CD4-positive, alpha-beta T cell (primary cell): ENCODE results near the gene WDFY3. TPM values are rescaled to one million over a fixed set of nuclear protein-coding genes. Genes with fewer than 3 reads are reported as not detected.

Experiments
- ATAC-seq: fragments of 200-7000 bp; cut with Tn5 transposase; one replicate; pipeline ENCODE4 v1.10.0; 2022; ENCODE audit warnings: mild to moderate bottlenecking; ENCODE audit not compliant: poor library complexity
- CTCF ChIA-PET: fragments of 350-600 bp; sonication (Branson Sonifier 250); formaldehyde crosslinking; loops from one replicate; lab custom pipeline; 2021; ENCODE audit warnings: antibody characterized with exemption, inconsistent platforms; lab: Charles Lee
- POLR2A ChIA-PET: fragments of 350-600 bp; sonication (Branson Sonifier 250); formaldehyde crosslinking; loops from one replicate; lab custom pipeline; 2021; ENCODE audit warnings: antibody characterized with exemption, inconsistent platforms; lab: Charles Lee
- DNase-seq, 14 experiments: peaks; one replicate each; pipeline ENCODE4 v3.0.0-alpha.2; 2013 to 2020; ENCODE audit warnings: mixed read lengths in 2 of 14
- H3K27ac ChIP-seq, 2 donors: one replicate each; pipeline versions ENCODE4 v1.5.1 to v1.7.0; 2013; ENCODE audit warnings: low read length in 2 of 2, low read depth in 1 of 2, mild to moderate bottlenecking in 1 of 2
- H3K27me3 ChIP-seq, 2 experiments: 1 replicate in 1 of 2; 2 replicates in 1 of 2; pipeline versions ENCODE4 v1.6.1 to v1.7.0; 2013; ENCODE audit warnings: low read length in 2 of 2, control low read depth in 1 of 2, mild to moderate bottlenecking in 1 of 2, moderate library complexity in 1 of 2; ENCODE audit not compliant: insufficient read depth in 2 of 2, control insufficient read depth in 1 of 2
- H3K36me3 ChIP-seq: one replicate; pipeline ENCODE4 v1.6.1; 2013; ENCODE audit warnings: low read length, control low read depth; ENCODE audit not compliant: insufficient read depth
- H3K4me1 ChIP-seq: one replicate; pipeline ENCODE4 v1.6.1; 2013; ENCODE audit warnings: low read length, control low read depth; ENCODE audit not compliant: insufficient read depth
- H3K4me3 ChIP-seq: one replicate; pipeline ENCODE4 v1.5.1; 2013; ENCODE audit warnings: mild to moderate bottlenecking, low read length, moderate library complexity
- H3K9me3 ChIP-seq, 2 experiments: 1 replicate in 1 of 2; 2 replicates in 1 of 2; pipeline versions ENCODE4 v1.6.1 to v1.7.0; 2013; ENCODE audit warnings: low read length in 2 of 2, mild to moderate bottlenecking in 2 of 2, control low read depth in 1 of 2, moderate library complexity in 1 of 2; ENCODE audit not compliant: control insufficient read depth in 1 of 2, insufficient read depth in 1 of 2
- H3K27ac Mint-ChIP-seq: one replicate; pipeline ENCODE4 v1.8.0; 2020; ENCODE audit warnings: mixed read lengths
- H3K27me3 Mint-ChIP-seq: one replicate; pipeline ENCODE4 v1.8.0; 2021; ENCODE audit warnings: mixed read lengths
- H3K36me3 Mint-ChIP-seq: one replicate; pipeline ENCODE4 v1.8.0; 2021; ENCODE audit warnings: low read depth, mixed read lengths
- H3K4me1 Mint-ChIP-seq: one replicate; pipeline ENCODE4 v1.8.0; 2021; ENCODE audit warnings: low read depth, mixed read lengths
- H3K4me3 Mint-ChIP-seq: one replicate; pipeline ENCODE4 v1.8.0; 2020; ENCODE audit warnings: mild to moderate bottlenecking, mixed read lengths
- H3K9me3 Mint-ChIP-seq: one replicate; pipeline ENCODE4 v1.8.0; 2020; ENCODE audit warnings: mixed read lengths
- CTCF ChIP-seq: fragments of 200-600 bp; IDR thresholded peaks from one replicate; pipeline ENCODE4 v1.8.0; 2022; ENCODE audit warnings: antibody characterized with exemption, mild to moderate bottlenecking
- intact Hi-C, 2 experiments: fragments of 100-400 bp; cut with DNase I in 1 of 2; cut with micrococcal nuclease in 1 of 2; formaldehyde crosslinking; loops; one replicate each; pipeline versions ENCODE4 v1.15.1 to v1.9.0; 2023 to 2025; cut with DNase I, micrococcal nuclease
- total RNA-seq, 174 experiments: library from RNA in 2 of 174; stranded (reverse) in 2 of 174; gene quantifications; one replicate each; pipeline ENCODE4 v1.2.3 and lab custom pipeline; 2021 to 2026

WDFY3 gene
- total RNA-seq, 2 experiments from 2014 or later, result 0.60 to 0.75 TPM

- Mint-ChIP-seq H3K9me3 (no peaks in the 10 kb centered on the region), H3K4me1 (no peaks in the 10 kb centered on the region), H3K27ac (no peak overlapping the region), H3K27me3 (no peaks in the 10 kb centered on the region), H3K4me3 (no peak overlapping the region), H3K36me3 (no peaks in the 10 kb centered on the region)
- no peak for DNase-seq
- no peak for TF ChIP-seq CTCF
- Histone ChIP-seq H3K27me3 (no peaks in the 10 kb centered on the region), H3K36me3 (no peaks in the 10 kb centered on the region), H3K4me3 (no peak overlapping the region), H3K27ac (no peak overlapping the region), H3K9me3 (no peaks in the 10 kb centered on the region), H3K4me1 (no peaks in the 10 kb centered on the region)
- ChIA-PET CTCF (no interaction called here), POLR2A (no interaction called here)
- ATAC-seq, result no peak
- intact Hi-C loops, result no loop called here
Observed at GRCh38 chr4:84952776-84953175, 13.7 kb downstream of the WDFY3 start.

- CTCF ChIA-PET, result no interaction called here
- H3K36me3 Mint-ChIP-seq, result no peaks in the 10 kb centered on the region
- no peak overlapping the region for H3K27ac ChIP-seq
- POLR2A ChIA-PET, result no interaction called here
- H3K27ac Mint-ChIP-seq, result no peak overlapping the region
- TF ChIP-seq CTCF, result no peak
- ATAC-seq, result no peak
- H3K27me3 Mint-ChIP-seq, result no peaks in the 10 kb centered on the region
- no peaks in the 10 kb centered on the region for H3K4me1 ChIP-seq
- intact Hi-C loops, result no loop called here
- no peak overlapping the region for H3K4me3 ChIP-seq
- no peaks in the 10 kb centered on the region for H3K4me1 Mint-ChIP-seq
- no peaks in the 10 kb centered on the region for H3K36me3 ChIP-seq
- no peak for DNase-seq
- no peaks in the 10 kb centered on the region for H3K27me3 ChIP-seq
- no peaks in the 10 kb centered on the region for H3K9me3 ChIP-seq
- no peaks in the 10 kb centered on the region for H3K9me3 Mint-ChIP-seq
- no peak overlapping the region for H3K4me3 Mint-ChIP-seq
Observed at GRCh38 chr4:84952004-84952403, 14.5 kb downstream of the WDFY3 start.

GRCh38 chr4:84948056-84948455 is 18.4 kb downstream of the WDFY3 start:
- intact Hi-C loops, result no loop called here
- H3K27ac ChIP-seq, result no peak overlapping the region
- H3K4me3 ChIP-seq, result no peak overlapping the region
- Mint-ChIP-seq H3K27ac (no peak overlapping the region), H3K36me3 (no peaks in the 10 kb centered on the region), H3K4me3 (no peak overlapping the region), H3K4me1 (no peaks in the 10 kb centered on the region), H3K27me3 (no peaks in the 10 kb centered on the region), H3K9me3 (no peaks in the 10 kb centered on the region)
- TF ChIP-seq CTCF, result no peak
- H3K36me3 ChIP-seq, result no peaks in the 10 kb centered on the region
- H3K27me3 ChIP-seq, result no peaks in the 10 kb centered on the region
- ATAC-seq, result no peak
- ChIA-PET POLR2A (no interaction called here), CTCF (no interaction called here)
- no peak for DNase-seq
- peaks cover 0 to 9% of the 10 kb centered on the region in 2 experiments for H3K9me3 ChIP-seq
- H3K4me1 ChIP-seq, result no peaks in the 10 kb centered on the region
